ENCODE measurements around the gene P2RY10. TPM values are rescaled to one million over a fixed set of nuclear protein-coding genes. Genes with fewer than 3 reads are reported as not detected.

Gene P2RY10
- total RNA-seq (1 to 10 TPM in 1 of 2 donors, under 1 TPM in 1; 0.75 to 1.1 TPM), polyA plus RNA-seq (not detected)
- long read RNA-seq, donor 1 = 0 reads
- long read RNA-seq, donor 2 = 0 reads

DNA sequence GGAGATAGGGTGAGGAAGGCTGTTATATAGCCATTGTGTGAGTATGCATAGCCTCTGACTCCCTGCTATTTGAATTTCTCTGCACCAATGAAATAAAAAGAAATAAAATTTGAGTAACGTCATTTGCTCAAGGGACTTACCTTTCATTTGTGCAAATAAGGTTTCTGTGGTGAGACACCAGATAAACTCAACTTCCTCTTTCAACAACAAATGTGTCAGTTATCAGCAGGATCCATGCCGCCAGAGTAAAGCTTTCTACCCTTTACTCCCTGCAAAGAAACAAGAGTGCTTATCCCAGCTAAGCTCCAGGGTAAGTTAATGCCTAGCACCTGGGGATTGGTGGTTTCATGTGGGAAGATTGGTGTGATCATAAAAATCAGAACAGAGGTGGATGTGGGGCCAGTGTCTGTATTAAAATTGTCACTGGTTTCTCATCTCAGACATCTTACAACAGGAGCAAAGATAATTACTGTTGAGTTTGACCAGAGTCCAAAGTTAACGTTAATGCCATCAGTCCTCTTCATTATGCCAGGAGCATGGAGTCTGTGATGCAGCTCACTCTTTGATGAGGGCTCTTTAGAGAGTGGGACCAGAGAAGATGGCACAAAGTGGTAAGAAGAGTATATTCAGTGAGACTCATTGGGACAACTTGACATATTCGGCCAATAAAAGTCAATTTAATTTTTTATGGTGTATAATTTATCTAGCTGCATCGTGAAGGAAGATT, at the start of gene P2RY10:
Gene P2RY10, plus strand, starts transcription at position 206 of the 727 bp plus-strand sequence. CDS start 15,130 bp downstream, outside the sequence.
- Histone ChIP-seq H3K36me3 (ENCODE audit: control insufficient read depth in 1 of 2, insufficient read depth in 2 of 2, low read length in 1 of 2) (no peaks in the 10 kb centered on the region), H3K4me3 (ENCODE audit: low read length in 2 of 2) (no peak within 1 kb of the TSS), H3K4me1 (ENCODE audit: control insufficient read depth in 1 of 2, insufficient read depth in 2 of 2, low read length in 2 of 2) (no peaks in the 10 kb centered on the region), H3K9me3 (ENCODE audit: control insufficient read depth, low read length) (no peaks in the 10 kb centered on the region), H3K27ac (ENCODE audit: low read depth in 1 of 2, low read length in 2 of 2) (no peak within 1 kb of the TSS), H3K27me3 (ENCODE audit: control insufficient read depth in 1 of 2, insufficient read depth in 2 of 2, low read length in 1 of 2) (no peaks in the 10 kb centered on the region)
- ATAC-seq (ENCODE audit: low FRiP score) = no peak
- intact Hi-C loops (cut with DNase I) = no loop called here
- 61 to 81% methylated on average over 5 of the region's 5 CpGs for WGBS, 2 donors
- no peak for DNase-seq

GRCh38 chrX:78922754-78923153, 22.4 kb upstream of the P2RY10 start:
- Histone ChIP-seq H3K4me1 (ENCODE audit: control insufficient read depth in 1 of 2, insufficient read depth in 2 of 2, low read length in 2 of 2) (no peaks in the 10 kb centered on the region), H3K36me3 (ENCODE audit: control insufficient read depth in 1 of 2, insufficient read depth in 2 of 2, low read length in 1 of 2) (no peaks in the 10 kb centered on the region), H3K4me3 (ENCODE audit: low read length in 2 of 2) (no peak overlapping the region), H3K27me3 (ENCODE audit: control insufficient read depth in 1 of 2, insufficient read depth in 2 of 2, low read length in 1 of 2) (no peaks in the 10 kb centered on the region), H3K9me3 (ENCODE audit: control insufficient read depth, low read length) (no peaks in the 10 kb centered on the region), H3K27ac (ENCODE audit: low read depth in 1 of 2, low read length in 2 of 2) (no peak overlapping the region)
- ATAC-seq (ENCODE audit: low FRiP score) (no peak), DNase-seq (no peak)
- 33 to 52% methylated on average over 1 of the region's 1 CpG for WGBS, 2 donors
- intact Hi-C loops (cut with DNase I) = no loop called here

- Histone ChIP-seq H3K36me3 (ENCODE audit: control insufficient read depth in 1 of 2, insufficient read depth in 2 of 2, low read length in 1 of 2) (no peaks in the 10 kb centered on the region), H3K27ac (ENCODE audit: low read depth in 1 of 2, low read length in 2 of 2) (no peak overlapping the region), H3K4me3 (ENCODE audit: low read length in 2 of 2) (no peak overlapping the region), H3K4me1 (ENCODE audit: control insufficient read depth in 1 of 2, insufficient read depth in 2 of 2, low read length in 2 of 2) (no peaks in the 10 kb centered on the region), H3K9me3 (ENCODE audit: control insufficient read depth, low read length) (no peaks in the 10 kb centered on the region), H3K27me3 (ENCODE audit: control insufficient read depth in 1 of 2, insufficient read depth in 2 of 2, low read length in 1 of 2) (no peaks in the 10 kb centered on the region)
- WGBS, 2 donors = 56 to 67% methylated on average over 3 of the region's 3 CpGs
- no peak for ATAC-seq (ENCODE audit: low FRiP score)
- DNase-seq = no peak
- intact Hi-C loops (cut with DNase I) = no loop called here
Measured at GRCh38 chrX:78923198-78924015, 21.8 kb upstream of the P2RY10 start.

DNA sequence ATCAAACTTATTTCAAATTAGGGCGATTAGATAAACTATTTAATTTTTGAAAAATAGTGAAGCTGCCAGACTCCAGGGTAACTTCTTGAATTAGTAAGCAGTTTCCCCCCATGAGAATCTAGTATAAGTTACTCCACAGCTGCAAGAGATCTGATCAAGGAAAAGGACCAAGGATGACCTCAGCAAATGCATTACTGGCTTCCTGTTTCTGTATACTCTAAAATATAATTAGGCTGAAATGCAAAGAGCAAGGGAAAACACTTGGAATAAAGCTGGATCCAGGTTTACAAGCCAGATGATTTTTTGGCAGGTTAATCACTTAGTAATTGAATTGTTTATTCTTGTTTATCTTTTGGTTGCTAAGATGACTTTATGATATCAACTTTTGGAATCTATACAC, 13.4 kb upstream of the P2RY10 start:
- Histone ChIP-seq H3K36me3 (ENCODE audit: control insufficient read depth in 1 of 2, insufficient read depth in 2 of 2, low read length in 1 of 2) (no peaks in the 10 kb centered on the region), H3K27ac (ENCODE audit: low read depth in 1 of 2, low read length in 2 of 2) (no peak overlapping the region), H3K4me1 (ENCODE audit: control insufficient read depth in 1 of 2, insufficient read depth in 2 of 2, low read length in 2 of 2) (no peaks in the 10 kb centered on the region), H3K4me3 (ENCODE audit: low read length in 2 of 2) (no peak overlapping the region), H3K27me3 (ENCODE audit: control insufficient read depth in 1 of 2, insufficient read depth in 2 of 2, low read length in 1 of 2) (no peaks in the 10 kb centered on the region), H3K9me3 (ENCODE audit: control insufficient read depth, low read length) (no peaks in the 10 kb centered on the region)
- intact Hi-C loops (cut with DNase I) = no loop called here
- ATAC-seq (ENCODE audit: low FRiP score) (no peak), DNase-seq (no peak)
- WGBS, 2 donors = 32 to 44% methylated on average over 1 of the region's 1 CpG

DNA sequence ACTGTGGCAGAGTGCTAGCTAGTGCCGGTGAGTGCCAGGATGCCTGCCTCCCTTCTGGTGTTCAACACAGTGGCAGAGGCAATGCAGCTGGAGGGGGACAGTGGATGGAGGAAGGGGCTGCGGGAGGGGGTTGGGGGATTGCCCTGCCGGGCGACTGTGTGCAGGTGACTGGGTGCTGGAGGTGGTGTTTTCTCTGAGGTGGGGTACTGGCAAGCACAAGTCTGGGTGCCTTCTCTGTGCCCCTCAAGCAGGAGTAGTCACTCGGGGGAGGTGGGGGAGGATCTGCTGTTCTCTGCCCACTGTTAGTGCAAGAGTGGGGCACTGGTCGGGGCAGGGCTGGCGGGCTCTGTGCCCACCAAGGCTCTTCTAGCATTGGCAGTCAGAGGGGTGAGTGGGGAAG, 10.3 kb upstream of the P2RY10 start:
- 86 to 92% methylated on average over 7 of the region's 7 CpGs for WGBS, 2 donors
- no peak overlapping the region for H3K4me3 ChIP-seq (ENCODE audit: low read length in 2 of 2)
- no peaks in the 10 kb centered on the region for H3K4me1 ChIP-seq (ENCODE audit: control insufficient read depth in 1 of 2, insufficient read depth in 2 of 2, low read length in 2 of 2)
- DNase-seq = peak in 1 of 2 donors; percentile 44
- H3K36me3 ChIP-seq (ENCODE audit: control insufficient read depth in 1 of 2, insufficient read depth in 2 of 2, low read length in 1 of 2) = no peaks in the 10 kb centered on the region
- intact Hi-C loops (cut with DNase I) = no loop called here
- no peaks in the 10 kb centered on the region for H3K9me3 ChIP-seq (ENCODE audit: control insufficient read depth, low read length)
- H3K27ac ChIP-seq (ENCODE audit: low read depth in 1 of 2, low read length in 2 of 2) = no peak overlapping the region
- no peaks in the 10 kb centered on the region for H3K27me3 ChIP-seq (ENCODE audit: control insufficient read depth in 1 of 2, insufficient read depth in 2 of 2, low read length in 1 of 2)
- ATAC-seq (ENCODE audit: low FRiP score) = no peak

DNA sequence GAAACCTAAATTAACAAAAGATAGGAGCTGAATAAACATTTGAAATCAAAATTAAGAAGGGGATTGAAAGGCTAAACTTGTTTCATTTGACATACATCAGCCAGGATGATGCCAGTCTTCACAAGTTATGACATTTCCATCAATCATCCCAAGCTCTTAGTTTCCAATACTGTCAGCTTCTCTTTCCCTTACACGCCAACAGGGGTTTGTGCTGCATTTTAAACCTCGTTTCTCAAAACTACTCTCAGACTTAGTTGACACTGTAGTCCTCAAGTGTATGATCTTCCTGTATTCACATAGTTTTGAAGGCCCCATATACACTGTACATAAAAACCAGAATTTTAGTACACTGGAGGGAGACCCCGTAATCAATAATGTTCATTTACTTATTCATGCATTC, 840 bp upstream of the P2RY10 start:
- 40 to 78% methylated on average over 3 of the region's 3 CpGs for WGBS, 2 donors

DNA sequence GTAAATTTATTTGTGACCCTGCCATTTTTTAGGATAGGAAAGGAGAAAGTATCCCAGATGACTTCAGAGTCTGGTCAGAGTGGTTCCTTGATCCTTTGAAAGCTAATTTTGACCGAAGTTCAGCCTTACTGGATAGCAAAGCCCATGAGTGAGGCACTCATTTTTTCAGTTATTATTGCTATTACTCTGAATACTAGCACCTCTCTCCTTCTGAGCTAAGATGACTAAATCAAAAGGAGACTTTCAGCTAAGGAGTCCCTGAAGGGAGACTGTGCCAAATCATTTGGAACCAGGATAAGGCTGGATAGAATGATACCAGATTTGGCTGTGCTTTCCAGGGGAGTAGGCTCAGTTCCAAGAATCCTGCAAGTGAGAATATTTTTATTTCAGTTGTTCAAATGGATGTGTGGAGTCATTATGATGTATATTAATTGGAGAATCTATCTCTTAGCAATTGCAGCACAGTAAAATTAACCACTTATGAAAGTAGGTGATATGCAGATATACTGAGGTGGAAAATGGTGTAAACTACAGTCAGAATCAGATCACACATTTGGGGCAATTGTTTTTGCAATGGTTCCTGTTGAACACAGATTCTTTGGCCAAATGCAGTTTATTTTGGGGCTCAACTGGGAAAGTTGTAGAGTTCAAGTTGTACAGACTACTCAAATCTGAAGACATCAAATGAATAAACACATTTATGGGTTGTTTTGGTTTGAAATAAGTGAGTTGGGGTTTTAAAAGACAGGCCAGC, 1.2 kb downstream of the P2RY10 start:
- WGBS, 2 donors = 58 to 71% methylated on average over 1 of the region's 1 CpG
- Histone ChIP-seq H3K4me3 (ENCODE audit: low read length in 2 of 2) (no peak overlapping the region), H3K4me1 (ENCODE audit: control insufficient read depth in 1 of 2, insufficient read depth in 2 of 2, low read length in 2 of 2) (no peaks in the 10 kb centered on the region), H3K36me3 (ENCODE audit: control insufficient read depth in 1 of 2, insufficient read depth in 2 of 2, low read length in 1 of 2) (no peaks in the 10 kb centered on the region), H3K9me3 (ENCODE audit: control insufficient read depth, low read length) (no peaks in the 10 kb centered on the region), H3K27ac (ENCODE audit: low read depth in 1 of 2, low read length in 2 of 2) (no peak overlapping the region), H3K27me3 (ENCODE audit: control insufficient read depth in 1 of 2, insufficient read depth in 2 of 2, low read length in 1 of 2) (no peaks in the 10 kb centered on the region)
- no peak for DNase-seq
- no peak for ATAC-seq (ENCODE audit: low FRiP score)
- intact Hi-C loops (cut with DNase I) = no loop called here

More for the DNA sequence above, 840 bp upstream of the P2RY10 start:
- H3K9me3 ChIP-seq (ENCODE audit: control insufficient read depth, low read length) = no peaks in the 10 kb centered on the region
- ATAC-seq (ENCODE audit: low FRiP score) = no peak
- intact Hi-C loops (cut with DNase I) = no loop called here
- H3K4me3 ChIP-seq (ENCODE audit: low read length in 2 of 2) = no peak overlapping the region
- H3K27ac ChIP-seq (ENCODE audit: low read depth in 1 of 2, low read length in 2 of 2) = no peak overlapping the region
- no peaks in the 10 kb centered on the region for H3K27me3 ChIP-seq (ENCODE audit: control insufficient read depth in 1 of 2, insufficient read depth in 2 of 2, low read length in 1 of 2)
- no peak for DNase-seq
- H3K4me1 ChIP-seq (ENCODE audit: control insufficient read depth in 1 of 2, insufficient read depth in 2 of 2, low read length in 2 of 2) = no peaks in the 10 kb centered on the region
- H3K36me3 ChIP-seq (ENCODE audit: control insufficient read depth in 1 of 2, insufficient read depth in 2 of 2, low read length in 1 of 2) = no peaks in the 10 kb centered on the region

GRCh38 chrX:78950009-78950835, 5.0 kb downstream of the P2RY10 start:
- no peaks in the 10 kb centered on the region for H3K9me3 ChIP-seq (ENCODE audit: control insufficient read depth, low read length)
- DNase-seq (no peak), ATAC-seq (ENCODE audit: low FRiP score) (no peak)
- H3K4me1 ChIP-seq (ENCODE audit: control insufficient read depth in 1 of 2, insufficient read depth in 2 of 2, low read length in 2 of 2) = no peaks in the 10 kb centered on the region
- 40 to 41% methylated on average over 3 of the region's 3 CpGs for whole genome bisulfite sequencing, 2 donors
- no peak overlapping the region for H3K27ac ChIP-seq (ENCODE audit: low read depth in 1 of 2, low read length in 2 of 2)
- H3K4me3 ChIP-seq (ENCODE audit: low read length in 2 of 2) = no peak overlapping the region
- H3K36me3 ChIP-seq (ENCODE audit: control insufficient read depth in 1 of 2, insufficient read depth in 2 of 2, low read length in 1 of 2) = no peaks in the 10 kb centered on the region
- intact Hi-C loops (cut with DNase I) = no loop called here
- no peaks in the 10 kb centered on the region for H3K27me3 ChIP-seq (ENCODE audit: control insufficient read depth in 1 of 2, insufficient read depth in 2 of 2, low read length in 1 of 2)
